ENCODE measurements around the gene SH3GL3.

The SH3GL3 gene

GRCh38 chr15:83503595-83504364, 56.6 kb downstream of the SH3GL3 start:
- no peak for DNase-seq

- DNase-seq = no peak
Observed at GRCh38 chr15:83504365-83504764, 57.2 kb downstream of the SH3GL3 start.

- peak in 1 of 58 donors; percentile 19 for DNase-seq
Observed at GRCh38 chr15:83510001-83510400, 62.9 kb downstream of the SH3GL3 start.

- DNase-seq = no peak
Observed at GRCh38 chr15:83512459-83512858, 65.3 kb downstream of the SH3GL3 start.

- DNase-seq = no peak
Observed at GRCh38 chr15:83514584-83514983, 67.4 kb downstream of the SH3GL3 start.

GRCh38 chr15:83515164-83515563, 68.0 kb downstream of the SH3GL3 start:
- DNase-seq = no peak

GRCh38 chr15:83516935-83517334, 69.8 kb downstream of the SH3GL3 start:
- no peak for DNase-seq

GRCh38 chr15:83526319-83526718, 79.2 kb downstream of the SH3GL3 start:
- DNase-seq = no peak

- no peak for DNase-seq
Observed at GRCh38 chr15:83533410-83533962, 86.3 kb downstream of the SH3GL3 start.

- no peak for DNase-seq
Observed at GRCh38 chr15:83537606-83538005, 90.5 kb downstream of the SH3GL3 start.

- DNase-seq = no peak
Observed at GRCh38 chr15:83538682-83539081, 91.5 kb downstream of the SH3GL3 start.

- DNase-seq = peak in 1 of 58 donors; percentile 17
Observed at GRCh38 chr15:83545804-83546511, 98.8 kb downstream of the SH3GL3 start.

- no peak for DNase-seq
Observed at GRCh38 chr15:83546512-83546888, 99.4 kb downstream of the SH3GL3 start.

- DNase-seq = no peak
Observed at GRCh38 chr15:83547168-83547567, 100.0 kb downstream of the SH3GL3 start.

GRCh38 chr15:83549623-83550022, 102.5 kb downstream of the SH3GL3 start:
- no peak for DNase-seq

GRCh38 chr15:83554558-83554957, 107.4 kb downstream of the SH3GL3 start:
- DNase-seq = no peak

GRCh38 chr15:83555383-83555782, 108.2 kb downstream of the SH3GL3 start:
- no peak for DNase-seq

GRCh38 chr15:83556068-83556467, 108.9 kb downstream of the SH3GL3 start:
- no peak for DNase-seq

GRCh38 chr15:83556754-83557153, 109.6 kb downstream of the SH3GL3 start:
- no peak for DNase-seq

GRCh38 chr15:83558146-83558545, 111.0 kb downstream of the SH3GL3 start:
- no peak for DNase-seq

GRCh38 chr15:83559310-83559966, 112.3 kb downstream of the SH3GL3 start:
- DNase-seq = peak in 50 of 58 donors; percentile 5 to 79 (median 45)

- DNase-seq = peak in 2 of 58 donors; percentile 4 to 24
Observed at GRCh38 chr15:83561661-83562060, 114.5 kb downstream of the SH3GL3 start.
